Endothelial cell of umbilical vein (primary cell): ENCODE results near the gene STIM1.

Experiments
- EZH2 ChIP-seq: IDR thresholded peaks from 2 replicates; pipeline ENCODE4 v1.6.1; 2012; ENCODE audit warnings: borderline replicate concordance, low read depth, mild to moderate bottlenecking, moderate library complexity, low read length, inconsistent platforms; ENCODE audit not compliant: severe bottlenecking
- TF ChIP-seq, protein P1 (sequence below), 2 donors: IDR thresholded peaks; 1 replicate in 1 of 2; 2 replicates in 1 of 2; pipeline ENCODE4 v1.5.1; 2011; ENCODE audit warnings: low read length in 2 of 2, mild to moderate bottlenecking in 2 of 2, moderate library complexity in 2 of 2, control low read depth in 1 of 2, inconsistent platforms in 1 of 2, low read depth in 1 of 2; ENCODE audit not compliant: insufficient read depth in 1 of 2; ENCODE audit errors: extremely low read depth in 1 of 2

DNA sequence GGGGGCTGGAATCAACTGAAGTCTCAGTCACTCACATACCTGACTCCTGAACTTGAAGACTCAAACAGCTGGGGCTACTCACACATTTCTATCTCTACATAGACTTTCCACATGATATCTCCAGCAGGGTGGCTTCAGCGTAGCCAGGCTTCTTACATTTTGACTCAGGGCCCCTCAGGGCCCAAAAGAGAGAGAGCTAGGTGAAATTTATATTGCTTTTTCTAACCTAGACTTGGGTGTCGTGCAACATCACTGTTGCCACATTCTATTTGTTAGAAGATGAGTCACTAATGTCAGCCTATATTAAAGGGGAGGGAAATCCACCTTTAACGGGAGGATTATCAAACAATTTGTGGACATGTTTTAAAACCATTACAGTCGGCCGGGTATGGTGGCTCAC, 167.2 kb downstream of the STIM1 start:
- no peak for TF ChIP-seq EZH2
- TF ChIP-seq, protein P1, sequence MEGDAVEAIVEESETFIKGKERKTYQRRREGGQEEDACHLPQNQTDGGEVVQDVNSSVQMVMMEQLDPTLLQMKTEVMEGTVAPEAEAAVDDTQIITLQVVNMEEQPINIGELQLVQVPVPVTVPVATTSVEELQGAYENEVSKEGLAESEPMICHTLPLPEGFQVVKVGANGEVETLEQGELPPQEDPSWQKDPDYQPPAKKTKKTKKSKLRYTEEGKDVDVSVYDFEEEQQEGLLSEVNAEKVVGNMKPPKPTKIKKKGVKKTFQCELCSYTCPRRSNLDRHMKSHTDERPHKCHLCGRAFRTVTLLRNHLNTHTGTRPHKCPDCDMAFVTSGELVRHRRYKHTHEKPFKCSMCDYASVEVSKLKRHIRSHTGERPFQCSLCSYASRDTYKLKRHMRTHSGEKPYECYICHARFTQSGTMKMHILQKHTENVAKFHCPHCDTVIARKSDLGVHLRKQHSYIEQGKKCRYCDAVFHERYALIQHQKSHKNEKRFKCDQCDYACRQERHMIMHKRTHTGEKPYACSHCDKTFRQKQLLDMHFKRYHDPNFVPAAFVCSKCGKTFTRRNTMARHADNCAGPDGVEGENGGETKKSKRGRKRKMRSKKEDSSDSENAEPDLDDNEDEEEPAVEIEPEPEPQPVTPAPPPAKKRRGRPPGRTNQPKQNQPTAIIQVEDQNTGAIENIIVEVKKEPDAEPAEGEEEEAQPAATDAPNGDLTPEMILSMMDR (IDR thresholded peaks at IDR 0.05; ENCODE audit: extremely low read depth in 1 of 2, insufficient read depth in 1 of 2, low read depth in 1 of 2, low read length in 2 of 2) = no peak
